Peyer's patch (tissue), 4 donors: ENCODE data around the gene FGF12. TPM values are rescaled to one million over a fixed set of nuclear protein-coding genes. Genes with fewer than 3 reads are reported as not detected.

ENCODE experiments used
- DNase-seq, 3 donors: peaks; one replicate each; pipeline ENCODE4 v3.0.0-alpha.2; 2017 to 2019
- H3K27ac ChIP-seq, 4 donors: fragments of 200-600 bp; sonication (generic); one replicate each; pipeline ENCODE4 v1.5.1; 2016 to 2019
- H3K27me3 ChIP-seq, 2 donors: fragments of 200-600 bp; sonication (generic); one replicate each; pipeline ENCODE4 v1.5.1; 2019
- H3K36me3 ChIP-seq, 3 donors: fragments of 200-600 bp; sonication (generic); one replicate each; pipeline ENCODE4 v1.5.1; 2016 to 2019
- H3K4me1 ChIP-seq, 4 donors: fragments of 200-600 bp; sonication (generic); one replicate each; pipeline ENCODE4 v1.5.1; 2016 to 2019
- H3K4me3 ChIP-seq, 4 donors: fragments of 200-600 bp; sonication (generic); 1 replicate in 3 of 4; 2 replicates in 1 of 4; pipeline ENCODE4 v1.5.1; 2016 to 2019; ENCODE audit warnings: mild to moderate bottlenecking in 1 of 4
- H3K9me3 ChIP-seq, 4 donors: fragments of 200-600 bp; sonication (generic); one replicate each; pipeline ENCODE4 v1.5.1; 2016 to 2019; ENCODE audit warnings: mild to moderate bottlenecking in 1 of 4
- CTCF ChIP-seq, 6 experiments: fragments of 450-650 bp in 4 of 6; fragments of 200-600 bp in 2 of 6; sonication (generic) in 1 of 6; IDR thresholded peaks; one replicate each; pipeline ENCODE4 v1.5.1; 2017 to 2019; ENCODE audit warnings: antibody characterized with exemption in 6 of 6, mild to moderate bottlenecking in 3 of 6, moderate library complexity in 1 of 6
- POLR2A ChIP-seq, 2 donors: fragments of 450-650 bp; IDR thresholded peaks; one replicate each; pipeline ENCODE4 v1.5.1; 2017; ENCODE audit warnings: antibody characterized with exemption in 2 of 2, mild to moderate bottlenecking in 2 of 2, moderate library complexity in 2 of 2
- total RNA-seq, 4 donors: library from RNA; depleted of rRNA; stranded (reverse); fragments of >200 nt; gene quantifications; one replicate each; pipeline ENCODE4 v1.1.0, GENCODE V29; 2016

Gene FGF12
- total RNA-seq, 4 donors from 2014 or later: 0.47 TPM; not detected in 3

GRCh38 chr3:192684151-192684550 lies 43.2 kb downstream of the FGF12 start:
- Histone ChIP-seq H3K27ac (no peak overlapping the region), H3K9me3 (no peaks in the 10 kb centered on the region), H3K4me3 (no peak overlapping the region), H3K4me1 (no peaks in the 10 kb centered on the region), H3K27me3 (no peaks in the 10 kb centered on the region), H3K36me3 (no peaks in the 10 kb centered on the region)
- TF ChIP-seq CTCF (IDR thresholded peaks at IDR 0.05) (no peak), POLR2A (IDR thresholded peaks at IDR 0.05) (no peak)
- no peak for DNase-seq

- Histone ChIP-seq H3K27ac (no peak overlapping the region), H3K36me3 (no peaks in the 10 kb centered on the region), H3K27me3 (no peaks in the 10 kb centered on the region), H3K4me3 (no peak overlapping the region), H3K9me3 (no peaks in the 10 kb centered on the region), H3K4me1 (no peaks in the 10 kb centered on the region)
- no peak for DNase-seq
- TF ChIP-seq CTCF (IDR thresholded peaks at IDR 0.05) (no peak), POLR2A (IDR thresholded peaks at IDR 0.05) (no peak)
Observed at GRCh38 chr3:192675958-192676649, 51.2 kb downstream of the FGF12 start.

- no peaks in the 10 kb centered on the region for H3K4me1 ChIP-seq
- no peak for DNase-seq
- no peaks in the 10 kb centered on the region for H3K36me3 ChIP-seq
- H3K4me3 ChIP-seq: no peak overlapping the region
- no peaks in the 10 kb centered on the region for H3K9me3 ChIP-seq
- H3K27ac ChIP-seq: no peak overlapping the region
- TF ChIP-seq POLR2A (IDR thresholded peaks at IDR 0.05): no peak
- no peak for TF ChIP-seq CTCF (IDR thresholded peaks at IDR 0.05)
- no peaks in the 10 kb centered on the region for H3K27me3 ChIP-seq
Observed at GRCh38 chr3:192655628-192656027, 71.7 kb downstream of the FGF12 start.

- Histone ChIP-seq H3K4me1 (no peaks in the 10 kb centered on the region), H3K27me3 (no peaks in the 10 kb centered on the region), H3K9me3 (no peaks in the 10 kb centered on the region), H3K4me3 (no peak overlapping the region), H3K36me3 (no peaks in the 10 kb centered on the region), H3K27ac (no peak overlapping the region)
- DNase-seq: no peak
- no peak for TF ChIP-seq CTCF (IDR thresholded peaks at IDR 0.05)
- TF ChIP-seq POLR2A (IDR thresholded peaks at IDR 0.05): no peak
Observed at GRCh38 chr3:192655040-192655439, 72.3 kb downstream of the FGF12 start.

GRCh38 chr3:192653862-192654261 lies 73.5 kb downstream of the FGF12 start:
- DNase-seq: no peak
- TF ChIP-seq POLR2A (IDR thresholded peaks at IDR 0.05) (no peak), CTCF (IDR thresholded peaks at IDR 0.05) (no peak)
- Histone ChIP-seq H3K4me1 (no peaks in the 10 kb centered on the region), H3K9me3 (no peaks in the 10 kb centered on the region), H3K27me3 (no peaks in the 10 kb centered on the region), H3K4me3 (no peak overlapping the region), H3K36me3 (no peaks in the 10 kb centered on the region), H3K27ac (no peak overlapping the region)

- no peaks in the 10 kb centered on the region for H3K4me1 ChIP-seq
- no peaks in the 10 kb centered on the region for H3K36me3 ChIP-seq
- H3K27ac ChIP-seq: no peak overlapping the region
- no peak overlapping the region for H3K4me3 ChIP-seq
- H3K9me3 ChIP-seq: no peaks in the 10 kb centered on the region
- DNase-seq: no peak
- H3K27me3 ChIP-seq: no peaks in the 10 kb centered on the region
- TF ChIP-seq POLR2A (IDR thresholded peaks at IDR 0.05) (no peak), CTCF (IDR thresholded peaks at IDR 0.05) (no peak)
Observed at GRCh38 chr3:192652727-192653126, 74.6 kb downstream of the FGF12 start.
